HEK293 (cell line): ENCODE measurements around the gene MVB12B.

ENCODE experiments used
- CTCF ChIA-PET: fragments of 350-600 bp; formaldehyde crosslinking; extraction: SDS; loops from one replicate; lab custom pipeline; 2021; ENCODE audit warnings: antibody characterized with exemption; lab: Yijun Ruan, JAX
- POLR2A ChIA-PET: fragments of 300-600 bp; formaldehyde crosslinking; extraction: SDS; loops from one replicate; lab custom pipeline; 2020; ENCODE audit warnings: antibody characterized with exemption, inconsistent platforms; lab: Yijun Ruan, JAX
- H3K27ac ChIP-seq: fragments of 200-500 bp; sonication (Bioruptor generic); 2 replicates; pipeline ENCODE4 v1.5.1; 2014; ENCODE audit warnings: low read depth, low read length, control low read depth, inconsistent platforms; ENCODE audit errors: extremely low read depth
- H3K36me3 ChIP-seq, 2 experiments: fragments of 200-500 bp in 1 of 2; sonication (Bioruptor generic) in 1 of 2; 1 replicate in 1 of 2; 2 replicates in 1 of 2; pipeline ENCODE4 v1.5.1; 2014 to 2017; ENCODE audit warnings: inconsistent platforms in 2 of 2, low read length in 2 of 2; ENCODE audit not compliant: control insufficient read depth in 2 of 2, insufficient read depth in 1 of 2
- H3K4me1 ChIP-seq: fragments of 200-500 bp; sonication (Bioruptor generic); 2 replicates; pipeline ENCODE4 v1.5.1; 2014; ENCODE audit warnings: mild to moderate bottlenecking, low read length, inconsistent platforms; ENCODE audit not compliant: control insufficient read depth, insufficient read depth
- H3K4me3 ChIP-seq: 2 replicates; pipeline ENCODE4 v1.5.1; 2011; ENCODE audit warnings: low read depth, mild to moderate bottlenecking, control low read depth, low read length, moderate library complexity
- H3K9me3 ChIP-seq: fragments of 200-500 bp; sonication (Bioruptor generic); 2 replicates; pipeline ENCODE4 v1.5.1; 2014; ENCODE audit warnings: low read depth, low read length, inconsistent platforms; ENCODE audit not compliant: control insufficient read depth, insufficient read depth
- FEZF1 ChIP-seq: fragments of 450-650 bp; formaldehyde crosslinking; IDR thresholded peaks from 2 replicates; pipeline ENCODE4 v1.5.1; 2016; ENCODE audit warnings: missing biosample characterization, missing genetic modification characterization
- GFI1B ChIP-seq: fragments of 450-650 bp; formaldehyde crosslinking; IDR thresholded peaks from 2 replicates; pipeline ENCODE4 v1.5.1; 2016; ENCODE audit warnings: missing biosample characterization, missing genetic modification characterization
- GLIS1 ChIP-seq: fragments of 450-650 bp; formaldehyde crosslinking; IDR thresholded peaks from 2 replicates; pipeline ENCODE4 v1.5.1; 2016; ENCODE audit warnings: missing biosample characterization, missing genetic modification characterization
- GLIS2 ChIP-seq: fragments of 450-650 bp; formaldehyde crosslinking; IDR thresholded peaks from 2 replicates; pipeline ENCODE4 v1.5.1; 2016; ENCODE audit warnings: missing biosample characterization, missing genetic modification characterization
- KLF1 ChIP-seq: fragments of 450-650 bp; formaldehyde crosslinking; IDR thresholded peaks from 2 replicates; pipeline ENCODE4 v1.5.1; 2016; ENCODE audit warnings: missing biosample characterization, missing genetic modification characterization
- KLF8 ChIP-seq: fragments of 450-650 bp; formaldehyde crosslinking; IDR thresholded peaks from 2 replicates; pipeline ENCODE4 v1.5.1; 2016; ENCODE audit warnings: missing biosample characterization, missing genetic modification characterization
- KLF9 ChIP-seq: fragments of 450-650 bp; formaldehyde crosslinking; IDR thresholded peaks from 2 replicates; pipeline ENCODE4 v1.5.1; 2016; ENCODE audit warnings: missing biosample characterization, missing genetic modification characterization, low read depth
- SP2 ChIP-seq: fragments of 450-650 bp; formaldehyde crosslinking; IDR thresholded peaks from 2 replicates; pipeline ENCODE4 v1.5.1; 2016; ENCODE audit warnings: missing biosample characterization, missing genetic modification characterization
- SP3 ChIP-seq: fragments of 450-650 bp; formaldehyde crosslinking; IDR thresholded peaks from 2 replicates; pipeline ENCODE4 v1.5.1; 2016; ENCODE audit warnings: missing biosample characterization, missing genetic modification characterization
- ZBTB26 ChIP-seq: fragments of 450-650 bp; formaldehyde crosslinking; optimal IDR thresholded peaks from 2 replicates; pipeline ENCODE3; 2016; ENCODE audit warnings: missing biosample characterization, mild to moderate bottlenecking, missing genetic modification characterization
- ZIC2 ChIP-seq: fragments of 450-650 bp; formaldehyde crosslinking; IDR thresholded peaks from 2 replicates; pipeline ENCODE4 v1.5.1; 2016; ENCODE audit warnings: missing biosample characterization, missing genetic modification characterization
- ZNF223 ChIP-seq: fragments of 450-650 bp; formaldehyde crosslinking; IDR thresholded peaks from 2 replicates; pipeline ENCODE4 v1.5.1; 2016; ENCODE audit warnings: missing biosample characterization, missing genetic modification characterization
- ZNF335 ChIP-seq: fragments of 450-650 bp; formaldehyde crosslinking; conservative IDR thresholded peaks from 2 replicates; pipeline ENCODE4 v1.5.1; 2016; ENCODE audit warnings: missing biosample characterization, missing genetic modification characterization
- ZNF423 ChIP-seq: fragments of 450-650 bp; formaldehyde crosslinking; IDR thresholded peaks from 2 replicates; pipeline ENCODE4 v1.5.1; 2016; ENCODE audit warnings: missing biosample characterization, missing genetic modification characterization
- ZNF561 ChIP-seq: fragments of 450-650 bp; IDR thresholded peaks from 2 replicates; pipeline ENCODE4 v1.5.1; 2018; ENCODE audit warnings: missing biosample characterization, missing genetic modification characterization, borderline replicate concordance
- TF ChIP-seq, protein P1 (sequence below): fragments of 450-650 bp; formaldehyde crosslinking; IDR thresholded peaks from 2 replicates; pipeline ENCODE4 v1.5.1; 2016; ENCODE audit warnings: missing biosample characterization, missing genetic modification characterization
- TF ChIP-seq, protein P2 (sequence below): fragments of 450-650 bp; formaldehyde crosslinking; conservative IDR thresholded peaks from 2 replicates; pipeline ENCODE4 v1.5.1; 2016; ENCODE audit warnings: low read depth, missing biosample characterization, missing genetic modification characterization
- TF ChIP-seq, protein P3 (sequence below): fragments of 450-650 bp; formaldehyde crosslinking; IDR thresholded peaks from 2 replicates; pipeline ENCODE4 v1.5.1; 2016; ENCODE audit warnings: missing biosample characterization, missing genetic modification characterization
- TF ChIP-seq, protein P4 (sequence below): fragments of 450-650 bp; formaldehyde crosslinking; IDR thresholded peaks from 2 replicates; pipeline ENCODE4 v1.5.1; 2017; ENCODE audit warnings: missing biosample characterization, missing genetic modification characterization

Gene MVB12B

DNA sequence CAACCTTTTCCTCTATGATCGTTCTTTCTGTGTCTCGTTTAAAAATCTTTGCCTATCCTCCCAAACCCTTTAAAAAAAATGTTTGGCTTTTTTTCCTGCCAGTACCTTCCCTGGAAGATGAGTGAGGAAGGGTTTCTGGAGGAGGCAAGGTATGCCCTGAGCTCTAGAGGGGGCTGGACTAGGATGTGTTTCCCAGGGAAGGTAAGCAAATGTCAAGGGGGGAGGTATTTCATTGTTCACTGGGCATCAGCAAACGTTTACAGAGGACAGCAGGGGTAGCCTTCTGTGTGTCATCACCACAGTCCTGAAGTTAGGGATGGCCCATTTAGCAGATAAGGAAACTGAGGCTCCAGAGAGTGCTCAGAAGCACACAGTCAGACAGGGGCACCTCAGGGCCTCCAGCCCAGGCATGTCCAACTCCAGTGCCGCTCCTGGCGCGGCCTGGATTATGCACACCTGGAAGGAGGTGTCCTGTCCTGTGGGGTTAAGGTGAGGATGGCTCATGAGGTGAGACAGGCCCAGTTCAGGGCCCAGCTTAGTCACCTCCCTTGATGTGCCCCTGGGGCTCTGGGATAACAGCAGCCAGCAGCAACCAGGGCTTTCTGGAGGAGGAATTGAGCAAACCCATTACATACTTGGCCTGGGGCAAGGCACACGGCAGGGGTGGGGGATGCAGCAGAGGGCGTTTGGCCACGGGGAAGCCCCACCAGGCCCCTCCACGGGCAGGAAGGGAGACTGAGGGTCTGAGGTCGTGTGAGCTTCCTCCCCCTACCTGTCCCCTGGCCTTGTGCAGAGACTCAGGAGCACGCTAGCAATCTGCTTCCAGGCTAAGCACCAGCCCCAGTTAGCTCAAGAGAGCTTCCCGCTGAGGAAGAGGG is 186.8 kb downstream of the MVB12B start:
- ChIA-PET CTCF (interaction anchor here (0.5 to 4.7 kb wide), 14 partner anchors 9 to 214 kb away, joined by 3 to 56 read pairs (median 4); no protein-coding TSS in a partner anchor), POLR2A (interaction anchor here (0.7 kb wide), 1 partner anchor 303 kb away, joined by 5 read pairs; no protein-coding TSS in a partner anchor)
- TF ChIP-seq, protein P1, sequence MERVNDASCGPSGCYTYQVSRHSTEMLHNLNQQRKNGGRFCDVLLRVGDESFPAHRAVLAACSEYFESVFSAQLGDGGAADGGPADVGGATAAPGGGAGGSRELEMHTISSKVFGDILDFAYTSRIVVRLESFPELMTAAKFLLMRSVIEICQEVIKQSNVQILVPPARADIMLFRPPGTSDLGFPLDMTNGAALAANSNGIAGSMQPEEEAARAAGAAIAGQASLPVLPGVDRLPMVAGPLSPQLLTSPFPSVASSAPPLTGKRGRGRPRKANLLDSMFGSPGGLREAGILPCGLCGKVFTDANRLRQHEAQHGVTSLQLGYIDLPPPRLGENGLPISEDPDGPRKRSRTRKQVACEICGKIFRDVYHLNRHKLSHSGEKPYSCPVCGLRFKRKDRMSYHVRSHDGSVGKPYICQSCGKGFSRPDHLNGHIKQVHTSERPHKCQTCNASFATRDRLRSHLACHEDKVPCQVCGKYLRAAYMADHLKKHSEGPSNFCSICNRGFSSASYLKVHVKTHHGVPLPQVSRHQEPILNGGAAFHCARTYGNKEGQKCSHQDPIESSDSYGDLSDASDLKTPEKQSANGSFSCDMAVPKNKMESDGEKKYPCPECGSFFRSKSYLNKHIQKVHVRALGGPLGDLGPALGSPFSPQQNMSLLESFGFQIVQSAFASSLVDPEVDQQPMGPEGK (tag by site-specific recombination): peak; percentile 12; the same call in 1 of the 2 replicates
- TF ChIP-seq KLF8: no peak
- Histone ChIP-seq H3K4me1 (peaks cover 12% of the 10 kb centered on the region), H3K9me3 (no peaks in the 10 kb centered on the region), H3K27ac (no peak overlapping the region), H3K4me3 (no peak overlapping the region; the same call in 1 of the 2 replicates), H3K36me3 (no peaks in the 10 kb centered on the region)

- H3K4me1 ChIP-seq: peaks cover 12% of the 10 kb centered on the region
- ChIA-PET POLR2A (no interaction called here), CTCF (interaction anchor here (0.5 to 7.8 kb wide), 21 partner anchors 8 to 268 kb away, joined by 3 to 63 read pairs (median 4); no protein-coding TSS in a partner anchor)
- no peak overlapping the region for H3K27ac ChIP-seq
- no peaks in the 10 kb centered on the region for H3K9me3 ChIP-seq
- peak overlapping the region; percentile 5 for H3K4me3 ChIP-seq
- H3K36me3 ChIP-seq: no peaks in the 10 kb centered on the region
- TF ChIP-seq ZBTB26 (tag by site-specific recombination) (peak; percentile 64), ZNF561 (tag by site-specific recombination) (peak; percentile 44; the same call in 1 of the 2 replicates), GLIS2 (tag by site-specific recombination) (peak; percentile 86), ZNF335 (no peak), KLF8 (peak; percentile 37; the same call in 1 of the 2 replicates), ZNF423 (tag by site-specific recombination) (peak; percentile 93), KLF1 (peak; percentile 23; the same call in 1 of the 2 replicates), GLIS1 (tag by site-specific recombination) (peak; percentile 93), ZIC2 (peak; percentile 91), GFI1B (no peak), SP3 (tag by site-specific recombination) (peak; percentile 43; the same call in 1 of the 2 replicates), ZNF223 (no peak), KLF9 (tag by site-specific recombination) (peak; percentile 18; the same call in 1 of the 2 replicates), SP2 (tag by site-specific recombination) (peak; percentile 9; the same call in 1 of the 2 replicates), FEZF1 (tag by site-specific recombination) (no peak)
- TF ChIP-seq, protein P2, sequence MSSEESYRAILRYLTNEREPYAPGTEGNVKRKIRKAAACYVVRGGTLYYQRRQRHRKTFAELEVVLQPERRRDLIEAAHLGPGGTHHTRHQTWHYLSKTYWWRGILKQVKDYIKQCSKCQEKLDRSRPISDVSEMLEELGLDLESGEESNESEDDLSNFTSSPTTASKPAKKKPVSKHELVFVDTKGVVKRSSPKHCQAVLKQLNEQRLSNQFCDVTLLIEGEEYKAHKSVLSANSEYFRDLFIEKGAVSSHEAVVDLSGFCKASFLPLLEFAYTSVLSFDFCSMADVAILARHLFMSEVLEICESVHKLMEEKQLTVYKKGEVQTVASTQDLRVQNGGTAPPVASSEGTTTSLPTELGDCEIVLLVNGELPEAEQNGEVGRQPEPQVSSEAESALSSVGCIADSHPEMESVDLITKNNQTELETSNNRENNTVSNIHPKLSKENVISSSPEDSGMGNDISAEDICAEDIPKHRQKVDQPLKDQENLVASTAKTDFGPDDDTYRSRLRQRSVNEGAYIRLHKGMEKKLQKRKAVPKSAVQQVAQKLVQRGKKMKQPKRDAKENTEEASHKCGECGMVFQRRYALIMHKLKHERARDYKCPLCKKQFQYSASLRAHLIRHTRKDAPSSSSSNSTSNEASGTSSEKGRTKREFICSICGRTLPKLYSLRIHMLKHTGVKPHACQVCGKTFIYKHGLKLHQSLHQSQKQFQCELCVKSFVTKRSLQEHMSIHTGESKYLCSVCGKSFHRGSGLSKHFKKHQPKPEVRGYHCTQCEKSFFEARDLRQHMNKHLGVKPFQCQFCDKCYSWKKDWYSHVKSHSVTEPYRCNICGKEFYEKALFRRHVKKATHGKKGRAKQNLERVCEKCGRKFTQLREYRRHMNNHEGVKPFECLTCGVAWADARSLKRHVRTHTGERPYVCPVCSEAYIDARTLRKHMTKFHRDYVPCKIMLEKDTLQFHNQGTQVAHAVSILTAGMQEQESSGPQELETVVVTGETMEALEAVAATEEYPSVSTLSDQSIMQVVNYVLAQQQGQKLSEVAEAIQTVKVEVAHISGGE (tag by site-specific recombination): 0 out of 2 replicates have a peak, but pooled peaks have one; percentile 13
- TF ChIP-seq, protein P3, sequence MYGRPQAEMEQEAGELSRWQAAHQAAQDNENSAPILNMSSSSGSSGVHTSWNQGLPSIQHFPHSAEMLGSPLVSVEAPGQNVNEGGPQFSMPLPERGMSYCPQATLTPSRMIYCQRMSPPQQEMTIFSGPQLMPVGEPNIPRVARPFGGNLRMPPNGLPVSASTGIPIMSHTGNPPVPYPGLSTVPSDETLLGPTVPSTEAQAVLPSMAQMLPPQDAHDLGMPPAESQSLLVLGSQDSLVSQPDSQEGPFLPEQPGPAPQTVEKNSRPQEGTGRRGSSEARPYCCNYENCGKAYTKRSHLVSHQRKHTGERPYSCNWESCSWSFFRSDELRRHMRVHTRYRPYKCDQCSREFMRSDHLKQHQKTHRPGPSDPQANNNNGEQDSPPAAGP (tag by site-specific recombination): no peak
- TF ChIP-seq, protein P4, sequence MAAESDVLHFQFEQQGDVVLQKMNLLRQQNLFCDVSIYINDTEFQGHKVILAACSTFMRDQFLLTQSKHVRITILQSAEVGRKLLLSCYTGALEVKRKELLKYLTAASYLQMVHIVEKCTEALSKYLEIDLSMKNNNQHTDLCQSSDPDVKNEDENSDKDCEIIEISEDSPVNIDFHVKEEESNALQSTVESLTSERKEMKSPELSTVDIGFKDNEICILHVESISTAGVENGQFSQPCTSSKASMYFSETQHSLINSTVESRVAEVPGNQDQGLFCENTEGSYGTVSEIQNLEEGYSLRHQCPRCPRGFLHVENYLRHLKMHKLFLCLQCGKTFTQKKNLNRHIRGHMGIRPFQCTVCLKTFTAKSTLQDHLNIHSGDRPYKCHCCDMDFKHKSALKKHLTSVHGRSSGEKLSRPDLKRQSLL (tag by site-specific recombination): peak; percentile 44; the same call in 1 of the 2 replicates
These were observed 187.6 kb downstream of the MVB12B start for GRCh38 chr9:126514037-126514821.
